Hepatocyte (in vitro differentiated cells): ENCODE results near the gene DGKZ.

Experiments
- CTCF ChIP-seq: fragments of 200-600 bp; sonication (generic); IDR thresholded peaks from 2 replicates; pipeline ENCODE4 v1.5.1; 2016; ENCODE audit warnings: antibody characterized with exemption, mild to moderate bottlenecking; ENCODE audit not compliant: poor library complexity
- EZH2 ChIP-seq: fragments of 200-600 bp; sonication (generic); IDR thresholded peaks from 2 replicates; pipeline ENCODE4 v1.6.1; 2016; ENCODE audit warnings: antibody characterized with exemption, mild to moderate bottlenecking, borderline replicate concordance

GRCh38 chr11:46378811-46379481 lies 31.7 kb downstream of the DGKZ start:
- TF ChIP-seq CTCF = no peak
- TF ChIP-seq EZH2 = no peak
